Measurements from ENCODE around the gene SPP1. TPM values are rescaled to one million over a fixed set of nuclear protein-coding genes. Genes with fewer than 3 reads are reported as not detected.

Gene SPP1
- total and polyA plus RNA-seq, 5 donors from 2014 or later: 0.56 TPM; not detected in 4

- H3K27ac Mint-ChIP-seq: no peak overlapping the region
- peak; percentile 63 to 72 for ATAC-seq (ENCODE audit: low read depth in 2 of 2)
- peaks cover 68% of the 10 kb centered on the region for H3K27me3 Mint-ChIP-seq
- no peaks in the 10 kb centered on the region for H3K9me3 Mint-ChIP-seq
- no peaks in the 10 kb centered on the region for H3K9me3 ChIP-seq (ENCODE audit: control insufficient read depth in 2 of 2, low read length in 2 of 2)
- no peaks in the 10 kb centered on the region for H3K4me1 ChIP-seq (ENCODE audit: control insufficient read depth, insufficient read depth, low read length, poor library complexity, severe bottlenecking)
- no peaks in the 10 kb centered on the region for H3K36me3 Mint-ChIP-seq
- H3K4me3 ChIP-seq (ENCODE audit: low read depth, low read length): no peak overlapping the region
- H3K27me3 ChIP-seq (ENCODE audit: control insufficient read depth, insufficient read depth, low read length): peaks cover 47% of the 10 kb centered on the region
- H3K36me3 ChIP-seq (ENCODE audit: control insufficient read depth, insufficient read depth, low read length): no peaks in the 10 kb centered on the region
- peak in 2 of 3 donors; percentile 22 to 54 for DNase-seq
- no peak overlapping the region for H3K4me3 Mint-ChIP-seq
- H3K27ac ChIP-seq (ENCODE audit: insufficient read depth, low read length, poor library complexity, severe bottlenecking): no peak overlapping the region
- H3K4me1 Mint-ChIP-seq: peaks cover 0 to 13% (median 3%) of the 10 kb centered on the region in 4 donors
Observed at GRCh38 chr4:87973283-87974169, 2.0 kb upstream of the SPP1 start.

GRCh38 chr4:87974856-87975462, 555 bp upstream of the SPP1 start:
- H3K4me3 Mint-ChIP-seq: no peak overlapping the region
- Histone ChIP-seq H3K4me3 (ENCODE audit: low read depth, low read length) (no peak overlapping the region), H3K36me3 (ENCODE audit: control insufficient read depth, insufficient read depth, low read length) (no peaks in the 10 kb centered on the region), H3K9me3 (ENCODE audit: control insufficient read depth in 2 of 2, low read length in 2 of 2) (no peaks in the 10 kb centered on the region), H3K27ac (ENCODE audit: insufficient read depth, low read length, poor library complexity, severe bottlenecking) (no peak overlapping the region), H3K4me1 (ENCODE audit: control insufficient read depth, insufficient read depth, low read length, poor library complexity, severe bottlenecking) (no peaks in the 10 kb centered on the region), H3K27me3 (ENCODE audit: control insufficient read depth, insufficient read depth, low read length) (peaks cover 44% of the 10 kb centered on the region)
- ATAC-seq (ENCODE audit: low read depth in 2 of 2): no peak
- DNase-seq: no peak
- peaks cover 0 to 13% (median 3%) of the 10 kb centered on the region in 4 donors for H3K4me1 Mint-ChIP-seq
- no peaks in the 10 kb centered on the region for H3K36me3 Mint-ChIP-seq
- H3K9me3 Mint-ChIP-seq: no peaks in the 10 kb centered on the region
- H3K27me3 Mint-ChIP-seq: peaks cover 68% of the 10 kb centered on the region
- H3K27ac Mint-ChIP-seq: no peak overlapping the region

- Histone ChIP-seq H3K4me1 (ENCODE audit: control insufficient read depth, insufficient read depth, low read length, poor library complexity, severe bottlenecking) (no peaks in the 10 kb centered on the region), H3K27ac (ENCODE audit: insufficient read depth, low read length, poor library complexity, severe bottlenecking) (no peak overlapping the region), H3K9me3 (ENCODE audit: control insufficient read depth in 2 of 2, low read length in 2 of 2) (no peaks in the 10 kb centered on the region), H3K4me3 (ENCODE audit: low read depth, low read length) (no peak overlapping the region), H3K36me3 (ENCODE audit: control insufficient read depth, insufficient read depth, low read length) (no peaks in the 10 kb centered on the region), H3K27me3 (ENCODE audit: control insufficient read depth, insufficient read depth, low read length) (peaks cover 44% of the 10 kb centered on the region)
- H3K4me3 Mint-ChIP-seq: no peak overlapping the region
- H3K9me3 Mint-ChIP-seq: no peaks in the 10 kb centered on the region
- no peaks in the 10 kb centered on the region for H3K36me3 Mint-ChIP-seq
- DNase-seq (no peak), ATAC-seq (ENCODE audit: low read depth in 2 of 2) (no peak)
- peaks cover 60% of the 10 kb centered on the region for H3K27me3 Mint-ChIP-seq
- H3K4me1 Mint-ChIP-seq: peaks cover 0 to 13% (median 3%) of the 10 kb centered on the region in 4 donors
- no peak overlapping the region for H3K27ac Mint-ChIP-seq
Observed at GRCh38 chr4:87977521-87978278, 2.2 kb downstream of the SPP1 start.

- Mint-ChIP-seq H3K4me1 (peaks cover 0 to 10% (median 2%) of the 10 kb centered on the region in 4 donors), H3K4me3 (no peak overlapping the region), H3K27ac (no peak overlapping the region), H3K9me3 (peaks cover 0 to 1% (median 0%) of the 10 kb centered on the region in 7 donors), H3K27me3 (peaks cover 51% of the 10 kb centered on the region), H3K36me3 (no peaks in the 10 kb centered on the region)
- no peak for DNase-seq
- Histone ChIP-seq H3K4me3 (ENCODE audit: low read depth, low read length) (no peak overlapping the region), H3K27me3 (ENCODE audit: control insufficient read depth, insufficient read depth, low read length) (peaks cover 41% of the 10 kb centered on the region), H3K4me1 (ENCODE audit: control insufficient read depth, insufficient read depth, low read length, poor library complexity, severe bottlenecking) (no peaks in the 10 kb centered on the region), H3K36me3 (ENCODE audit: control insufficient read depth, insufficient read depth, low read length) (no peaks in the 10 kb centered on the region), H3K27ac (ENCODE audit: insufficient read depth, low read length, poor library complexity, severe bottlenecking) (no peak overlapping the region), H3K9me3 (ENCODE audit: control insufficient read depth in 2 of 2, low read length in 2 of 2) (no peaks in the 10 kb centered on the region)
- ATAC-seq (ENCODE audit: low read depth in 2 of 2): no peak
Observed at GRCh38 chr4:87978681-87979080, 3.2 kb downstream of the SPP1 start.

- H3K4me1 ChIP-seq (ENCODE audit: control insufficient read depth, insufficient read depth, low read length, poor library complexity, severe bottlenecking): no peaks in the 10 kb centered on the region
- Mint-ChIP-seq H3K4me3 (no peak overlapping the region), H3K4me1 (peaks cover 0 to 10% (median 2%) of the 10 kb centered on the region in 4 donors), H3K9me3 (peaks cover 0 to 1% (median 0%) of the 10 kb centered on the region in 7 donors), H3K27ac (no peak overlapping the region), H3K27me3 (peaks cover 43% of the 10 kb centered on the region), H3K36me3 (no peaks in the 10 kb centered on the region)
- ATAC-seq (ENCODE audit: low read depth in 2 of 2) (no peak), DNase-seq (no peak)
- H3K27ac ChIP-seq (ENCODE audit: insufficient read depth, low read length, poor library complexity, severe bottlenecking): no peak overlapping the region
- no peaks in the 10 kb centered on the region for H3K36me3 ChIP-seq (ENCODE audit: control insufficient read depth, insufficient read depth, low read length)
- no peak overlapping the region for H3K4me3 ChIP-seq (ENCODE audit: low read depth, low read length)
- no peaks in the 10 kb centered on the region for H3K9me3 ChIP-seq (ENCODE audit: control insufficient read depth in 2 of 2, low read length in 2 of 2)
- H3K27me3 ChIP-seq (ENCODE audit: control insufficient read depth, insufficient read depth, low read length): peaks cover 34% of the 10 kb centered on the region
Observed at GRCh38 chr4:87979810-87980209, 4.3 kb downstream of the SPP1 start.

GRCh38 chr4:87981486-87981885, 6.0 kb downstream of the SPP1 start:
- ATAC-seq (ENCODE audit: low read depth in 2 of 2): no peak
- Mint-ChIP-seq H3K27me3 (peaks cover 38% of the 10 kb centered on the region), H3K9me3 (peaks cover 0 to 1% (median 0%) of the 10 kb centered on the region in 7 donors), H3K27ac (no peak overlapping the region), H3K4me3 (no peak overlapping the region), H3K36me3 (no peaks in the 10 kb centered on the region), H3K4me1 (peaks cover 0 to 4% (median 1%) of the 10 kb centered on the region in 4 donors)
- no peaks in the 10 kb centered on the region for H3K4me1 ChIP-seq (ENCODE audit: control insufficient read depth, insufficient read depth, low read length, poor library complexity, severe bottlenecking)
- H3K27ac ChIP-seq (ENCODE audit: insufficient read depth, low read length, poor library complexity, severe bottlenecking): no peak overlapping the region
- H3K36me3 ChIP-seq (ENCODE audit: control insufficient read depth, insufficient read depth, low read length): no peaks in the 10 kb centered on the region
- no peak overlapping the region for H3K4me3 ChIP-seq (ENCODE audit: low read depth, low read length)
- peaks cover 23% of the 10 kb centered on the region for H3K27me3 ChIP-seq (ENCODE audit: control insufficient read depth, insufficient read depth, low read length)
- H3K9me3 ChIP-seq (ENCODE audit: control insufficient read depth in 2 of 2, low read length in 2 of 2): no peaks in the 10 kb centered on the region
- no peak for DNase-seq

- no peaks in the 10 kb centered on the region for H3K9me3 ChIP-seq (ENCODE audit: control insufficient read depth in 2 of 2, low read length in 2 of 2)
- peaks cover 38% of the 10 kb centered on the region for H3K27me3 Mint-ChIP-seq
- no peaks in the 10 kb centered on the region for H3K4me1 ChIP-seq (ENCODE audit: control insufficient read depth, insufficient read depth, low read length, poor library complexity, severe bottlenecking)
- ATAC-seq (ENCODE audit: low read depth in 2 of 2): no peak
- no peaks in the 10 kb centered on the region for H3K36me3 Mint-ChIP-seq
- H3K4me1 Mint-ChIP-seq: peaks cover 0 to 4% (median 1%) of the 10 kb centered on the region in 4 donors
- H3K27ac ChIP-seq (ENCODE audit: insufficient read depth, low read length, poor library complexity, severe bottlenecking): no peak overlapping the region
- H3K27me3 ChIP-seq (ENCODE audit: control insufficient read depth, insufficient read depth, low read length): peaks cover 17% of the 10 kb centered on the region
- peaks cover 0 to 1% (median 0%) of the 10 kb centered on the region in 7 donors for H3K9me3 Mint-ChIP-seq
- H3K4me3 Mint-ChIP-seq: no peak overlapping the region
- no peaks in the 10 kb centered on the region for H3K36me3 ChIP-seq (ENCODE audit: control insufficient read depth, insufficient read depth, low read length)
- H3K4me3 ChIP-seq (ENCODE audit: low read depth, low read length): no peak overlapping the region
- H3K27ac Mint-ChIP-seq: no peak overlapping the region
- no peak for DNase-seq
Observed at GRCh38 chr4:87982036-87982435, 6.5 kb downstream of the SPP1 start.

Measured in CD4-positive, CD25-positive, alpha-beta regulatory T cell (primary cell).